Occipital lobe (tissue), 2 donors: ENCODE results near the gene CAMKV. TPM values are rescaled to one million over a fixed set of nuclear protein-coding genes. Genes with fewer than 3 reads are reported as not detected.

Source experiments
- DNase-seq: peaks from one replicate; lab custom pipeline; 2025; lab: John Stamatoyannopoulos, UW
- total RNA-seq: library from RNA; depleted of rRNA; stranded (reverse); fragments of >200 nt; gene quantifications from one replicate; pipeline ENCODE4 v1.2.3, GENCODE V29; 2014

The CAMKV gene
- total RNA-seq, 1 donor from 2014 or later, result 188 TPM

- no peak for DNase-seq
Observed at GRCh38 chr3:49898991-49899390, 29.3 kb upstream of the CAMKV start.

DNA sequence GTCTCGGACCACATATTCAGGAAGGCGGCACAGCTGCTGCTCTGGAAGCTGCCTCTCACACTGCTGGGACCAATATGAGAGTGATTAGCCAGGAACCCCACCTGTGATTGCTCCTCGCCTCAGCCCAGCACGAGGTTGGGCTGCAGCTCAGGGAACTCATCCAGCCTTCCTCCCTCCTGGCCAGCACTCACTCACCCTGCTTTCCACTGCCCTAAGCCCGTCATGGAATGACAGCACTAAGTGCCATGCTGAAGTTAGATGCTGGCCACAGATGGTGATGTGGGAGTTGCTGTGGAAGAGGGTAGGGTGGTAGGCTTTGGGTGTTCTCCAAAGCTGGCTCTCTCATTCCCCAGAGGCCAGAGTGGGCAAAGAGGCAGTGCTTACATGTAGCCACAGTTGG lies 26.6 kb upstream of the CAMKV start:
- DNase-seq, result no peak

DNA sequence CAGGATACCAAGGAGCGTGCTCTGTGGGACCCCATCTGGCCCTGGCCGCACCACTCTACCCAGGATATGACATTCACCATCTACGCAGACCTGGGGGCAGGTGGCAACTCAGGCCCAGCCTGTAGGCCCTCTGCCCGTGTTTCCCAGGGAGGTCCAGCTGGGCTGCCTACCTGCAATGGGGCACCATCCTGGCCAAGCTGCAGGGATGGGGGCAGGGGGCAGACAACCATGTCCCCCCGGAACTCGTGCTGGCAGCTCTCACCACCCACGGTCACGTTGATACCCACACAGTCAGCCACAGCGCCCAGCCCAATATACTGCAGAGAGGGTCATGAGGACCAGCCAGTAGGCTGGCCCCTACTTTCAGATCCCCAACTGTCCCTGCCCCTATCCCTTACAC lies 26.1 kb upstream of the CAMKV start:
- DNase-seq, result no peak

- no peak for DNase-seq
Observed at GRCh38 chr3:49889296-49889695, 19.6 kb upstream of the CAMKV start.

- DNase-seq, result no peak
Observed at GRCh38 chr3:49886922-49887265, 17.2 kb upstream of the CAMKV start.

GRCh38 chr3:49883998-49884397 lies 14.3 kb upstream of the CAMKV start:
- DNase-seq, result no peak

DNA sequence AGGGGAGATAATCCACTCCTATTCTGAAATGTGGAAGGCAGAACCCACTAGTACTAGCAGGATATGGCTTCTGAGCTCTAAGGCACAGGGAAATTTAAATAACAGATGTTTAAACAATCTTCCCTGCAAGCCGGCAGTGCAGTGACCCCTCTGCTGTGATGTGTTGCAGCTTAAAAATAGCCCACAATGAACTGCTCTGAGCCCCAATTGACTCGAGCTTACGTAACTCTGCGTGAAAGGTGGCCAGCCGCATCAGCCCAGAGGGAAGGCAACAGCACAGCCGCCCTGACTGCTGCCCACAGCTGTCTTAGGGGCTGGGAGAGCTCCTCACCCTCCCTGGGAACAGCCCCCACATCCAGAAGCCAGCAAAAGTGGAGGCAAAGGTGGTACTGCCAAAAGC lies 12.5 kb upstream of the CAMKV start:
- DNase-seq, result no peak

DNA sequence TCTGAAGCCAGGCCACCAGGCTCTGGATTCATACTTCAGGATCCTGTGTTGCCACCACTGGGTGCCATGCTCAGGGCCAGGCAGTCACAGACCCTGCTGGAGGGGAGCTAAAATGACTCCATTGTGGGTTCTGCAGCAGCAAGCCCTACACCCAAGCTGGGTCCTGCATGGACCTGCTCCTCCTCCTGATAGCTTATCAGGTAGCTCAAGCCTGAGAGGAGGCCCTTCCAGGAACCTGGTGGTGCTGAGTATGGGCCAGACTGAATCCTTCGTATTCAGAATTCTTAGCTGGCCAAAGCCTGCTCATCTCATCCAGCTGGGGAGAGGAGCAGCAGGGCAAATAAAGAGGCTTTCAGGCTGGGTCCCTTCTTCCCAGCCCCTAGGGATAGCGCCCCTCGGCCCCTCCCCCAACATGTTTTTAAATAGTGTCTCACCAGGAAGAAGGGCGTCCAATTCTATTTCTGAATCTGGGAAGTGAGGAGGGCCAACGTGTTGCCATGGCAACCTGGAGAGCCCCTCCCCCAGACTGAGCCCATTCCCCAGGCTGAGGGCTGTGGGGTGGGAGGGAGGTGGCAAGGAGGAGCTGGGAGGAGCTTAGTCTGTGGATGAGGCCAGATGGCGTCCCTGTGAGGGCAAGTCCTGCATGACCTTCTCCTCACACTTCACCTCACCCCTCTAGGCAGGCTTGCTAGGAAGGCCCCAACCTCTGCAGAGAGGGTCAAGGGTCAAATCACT lies 11.0 kb upstream of the CAMKV start:
- DNase-seq, result no peak

GRCh38 chr3:49879721-49880120 lies 10.0 kb upstream of the CAMKV start:
- no peak for DNase-seq

DNA sequence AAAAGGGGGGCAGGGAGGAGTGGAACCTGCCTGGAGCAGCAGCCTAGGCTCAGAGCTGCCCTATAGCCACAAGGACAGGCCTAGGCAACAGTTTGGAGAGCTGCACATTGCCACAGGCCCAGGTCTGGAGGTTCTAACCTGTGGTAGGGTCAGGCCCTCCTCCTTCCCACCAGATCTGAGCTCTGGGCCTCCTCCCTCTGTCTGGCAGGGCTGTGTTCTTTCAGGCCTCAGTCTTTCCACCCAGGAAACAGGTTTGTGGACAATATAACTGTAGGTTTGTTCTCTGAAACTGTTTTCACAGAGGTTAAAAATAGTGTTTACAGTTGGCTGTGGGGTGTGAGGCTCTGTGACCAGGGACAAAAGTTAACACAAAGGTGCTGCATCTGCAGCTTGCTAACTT lies 9.0 kb upstream of the CAMKV start:
- DNase-seq, result no peak

GRCh38 chr3:49877716-49878115 lies 8.0 kb upstream of the CAMKV start:
- no peak for DNase-seq

- no peak for DNase-seq
Observed at GRCh38 chr3:49876567-49876966, 6.9 kb upstream of the CAMKV start.

GRCh38 chr3:49873623-49874022 lies 3.9 kb upstream of the CAMKV start:
- no peak for DNase-seq

DNA sequence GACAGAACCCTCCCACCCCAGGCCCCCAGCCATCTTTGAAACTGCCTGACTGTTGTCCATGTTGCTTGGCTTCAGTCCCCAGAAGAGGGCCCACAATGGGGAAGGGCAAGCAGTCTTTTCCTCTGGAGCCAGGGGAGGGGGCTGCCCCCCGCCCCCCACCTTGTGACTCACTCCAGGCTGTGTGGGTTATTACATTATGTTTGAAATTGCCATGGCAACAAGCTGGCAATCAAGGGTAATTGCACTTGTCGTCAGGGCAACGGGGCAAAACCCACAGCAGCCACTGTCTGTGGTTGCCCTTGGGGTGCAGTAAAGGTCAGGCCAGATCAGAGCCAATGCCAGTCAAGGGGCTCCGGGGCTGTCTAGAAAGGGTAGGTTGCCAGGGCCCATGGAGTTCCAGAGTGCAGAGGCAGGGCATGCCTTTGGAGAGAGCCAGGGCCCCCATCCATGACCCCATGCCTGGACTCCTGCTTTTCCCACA lies 3.1 kb upstream of the CAMKV start:
- no peak for DNase-seq

DNA sequence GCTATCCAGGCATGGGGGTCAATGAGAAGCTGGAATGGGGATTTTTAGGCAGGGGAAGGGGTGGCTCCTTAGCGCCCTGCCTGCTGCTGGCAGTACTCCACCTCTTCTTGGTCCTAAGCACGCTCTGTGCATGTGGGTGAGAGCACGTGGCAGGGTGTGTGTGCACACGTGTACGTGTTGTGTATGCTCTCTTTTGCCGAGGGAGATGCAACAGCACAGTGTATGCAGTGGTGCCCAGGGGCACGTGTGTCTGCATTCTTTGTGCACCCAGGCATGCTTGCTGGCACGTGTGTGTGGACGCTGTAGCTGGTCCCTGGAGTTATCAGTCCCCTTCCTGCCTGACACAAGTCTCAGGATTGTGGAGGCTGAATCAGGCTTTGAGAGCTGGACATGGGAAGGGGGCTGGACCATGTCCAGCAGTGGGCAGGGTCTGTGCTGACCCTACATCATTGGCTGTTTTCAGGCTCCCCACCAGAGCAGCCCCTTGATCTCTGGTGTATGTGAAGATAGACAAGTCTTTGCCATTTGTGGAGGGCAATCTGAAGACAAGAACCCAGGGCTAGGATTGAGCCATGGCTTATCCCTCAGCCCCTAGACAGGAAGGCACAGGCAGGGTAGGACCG lies 1.9 kb upstream of the CAMKV start:
- DNase-seq, result peak; percentile 41

DNA sequence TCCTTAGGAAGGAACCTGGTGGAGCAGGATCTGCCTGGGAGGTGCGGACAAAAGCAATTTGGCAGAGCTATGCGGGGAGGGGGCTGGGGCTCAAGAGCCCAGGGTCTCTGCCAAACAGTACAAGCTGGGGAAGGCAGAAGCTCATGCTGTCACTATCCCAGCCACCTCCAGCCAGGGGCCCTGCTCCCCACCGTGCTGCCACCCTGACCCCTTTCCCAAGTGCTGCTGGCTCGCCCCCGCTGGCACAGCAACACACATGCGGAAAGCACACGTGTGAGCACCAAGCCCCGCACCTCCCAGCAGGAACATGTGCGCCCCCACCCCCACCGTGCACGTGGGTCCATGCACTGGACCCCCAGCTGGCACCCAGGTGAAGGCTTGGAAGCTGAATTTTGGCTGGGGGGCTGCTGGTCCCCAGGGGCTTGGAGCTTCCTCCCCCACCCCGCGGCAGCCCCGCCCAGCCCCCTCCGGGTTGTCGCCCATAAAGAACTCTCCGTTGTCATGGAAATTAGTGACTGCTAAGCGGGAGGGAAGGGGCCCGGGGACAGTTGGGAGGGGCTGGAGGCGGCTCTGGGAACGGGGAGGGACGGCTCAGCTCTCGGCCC lies 742 bp downstream of the CAMKV start:
- DNase-seq, result no peak

- DNase-seq, result no peak
Observed at GRCh38 chr3:49867871-49868321, 1.8 kb downstream of the CAMKV start.

GRCh38 chr3:49867400-49867799 lies 2.3 kb downstream of the CAMKV start:
- no peak for DNase-seq

DNA sequence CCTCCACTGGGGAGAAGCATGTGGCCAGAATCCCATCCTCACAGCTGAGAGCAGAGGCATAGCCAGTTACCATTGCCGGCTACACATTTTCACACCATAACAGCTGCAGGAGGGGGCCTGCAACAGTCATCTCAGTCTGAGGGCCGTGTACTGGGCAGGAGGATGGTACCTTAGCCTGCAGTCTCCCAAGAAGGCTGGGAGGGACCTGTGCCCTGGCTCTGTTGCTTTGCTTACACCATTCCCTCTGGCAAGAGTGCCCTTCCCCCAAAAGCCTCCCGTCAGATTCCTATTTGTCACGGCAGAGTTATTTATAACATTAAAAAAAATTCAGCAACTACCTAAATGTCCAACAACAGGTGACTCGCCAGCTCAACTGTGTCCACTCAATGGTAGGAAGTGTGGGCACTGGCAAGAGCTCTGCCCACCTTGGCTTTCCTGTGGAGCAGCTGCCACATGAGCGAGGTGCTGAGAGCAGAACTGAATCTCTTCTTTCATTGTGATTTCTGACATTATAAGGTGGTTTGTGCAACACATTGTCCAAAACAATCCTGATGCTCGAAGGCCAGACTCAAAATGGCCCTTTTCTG lies 4.4 kb downstream of the CAMKV start:
- DNase-seq, result no peak

- no peak for DNase-seq
Observed at GRCh38 chr3:49864505-49864904, 5.2 kb downstream of the CAMKV start.

GRCh38 chr3:49859576-49860305 lies 10.0 kb downstream of the CAMKV start:
- no peak for DNase-seq
